Panc1 (cell line): ENCODE data around the gene RGMA. TPM values are rescaled to one million over a fixed set of nuclear protein-coding genes. Genes with fewer than 3 reads are reported as not detected.
"Not testable (repeated sequence)": the region's sequence is repeated elsewhere in the genome, so short reads cannot be mapped to it uniquely, and the experiment has no call there.

Source experiments
- ATAC-seq: fragments of 200-7000 bp; cut with Tn5 transposase; 2 replicates; pipeline ENCODE4 v1.9.1; 2020; ENCODE audit warnings: mild to moderate bottlenecking, moderate library complexity
- BruUV-seq: library from RNA; stranded (reverse); fragments of 400-500 nt; replicated peaks from 2 replicates; lab custom pipeline; 2021; lab: Mats Ljungman, UMichigan
- CTCF ChIA-PET: fragments of 300-600 bp; sonication (Branson Sonifier 250); formaldehyde crosslinking; loops from one replicate; lab custom pipeline; 2022; ENCODE audit warnings: antibody characterized with exemption; lab: Charles Lee
- POLR2A ChIA-PET: fragments of 300-600 bp; sonication (Branson Sonifier 250); formaldehyde crosslinking; loops from one replicate; lab custom pipeline; 2022; ENCODE audit warnings: antibody characterized with exemption; lab: Charles Lee
- DNase-seq: peaks from one replicate; pipeline ENCODE4 v3.0.0-alpha.2; 2010; ENCODE audit warnings: low read depth, low spot score
- H3K27ac ChIP-seq: 2 replicates; pipeline ENCODE4 v1.5.1; 2011; ENCODE audit warnings: mild to moderate bottlenecking, low read length, inconsistent platforms
- H3K27me3 ChIP-seq: fragments of 200-500 bp; sonication (Bioruptor generic); 2 replicates; pipeline ENCODE4 v1.6.0; 2014; ENCODE audit warnings: low read length, inconsistent platforms; ENCODE audit not compliant: control insufficient read depth, insufficient read depth
- H3K36me3 ChIP-seq: fragments of 200-500 bp; sonication (Bioruptor generic); 2 replicates; pipeline ENCODE4 v1.5.1; 2014; ENCODE audit warnings: inconsistent platforms, mild to moderate bottlenecking, low read length, moderate library complexity; ENCODE audit not compliant: control insufficient read depth, insufficient read depth
- H3K4me1 ChIP-seq: 2 replicates; pipeline ENCODE4 v1.5.1; 2011; ENCODE audit warnings: inconsistent platforms, mild to moderate bottlenecking, low read length, moderate library complexity; ENCODE audit not compliant: control insufficient read depth, insufficient read depth
- H3K4me3 ChIP-seq, 2 experiments: 2 replicates each; pipeline ENCODE4 v1.5.1; 2011 to 2012; ENCODE audit warnings: low read depth in 2 of 2, low read length in 2 of 2, mild to moderate bottlenecking in 2 of 2, inconsistent platforms in 1 of 2, moderate library complexity in 1 of 2
- H3K9me3 ChIP-seq: fragments of 200-500 bp; sonication (Bioruptor generic); 2 replicates; pipeline ENCODE4 v1.5.1; 2014; ENCODE audit warnings: low read depth, mild to moderate bottlenecking, inconsistent platforms, low read length, moderate library complexity; ENCODE audit not compliant: control insufficient read depth, insufficient read depth
- POLR2AphosphoS5 ChIP-seq: IDR thresholded peaks from 2 replicates; pipeline ENCODE4 v1.6.1; 2012; ENCODE audit warnings: mild to moderate bottlenecking, low read depth, low read length, moderate library complexity
- REST ChIP-seq, 2 experiments: IDR thresholded peaks; 2 replicates each; pipeline ENCODE4 v1.6.1; 2011 to 2012; ENCODE audit warnings: low read depth in 2 of 2, control low read depth in 1 of 2, low read length in 1 of 2, mild to moderate bottlenecking in 1 of 2, moderate library complexity in 1 of 2; ENCODE audit not compliant: insufficient read depth in 1 of 2
- SIN3A ChIP-seq: IDR thresholded peaks from 2 replicates; pipeline ENCODE4 v1.6.1; 2012; ENCODE audit warnings: low read depth, mild to moderate bottlenecking, low read length, moderate library complexity, borderline replicate concordance; ENCODE audit not compliant: insufficient read depth
- TCF7L2 ChIP-seq: IDR thresholded peaks from 2 replicates; pipeline ENCODE4 v1.6.1; 2011; ENCODE audit warnings: mild to moderate bottlenecking, low read depth, low read length, inconsistent platforms
- in situ Hi-C: cut with HindIII; loops from 2 replicates; pipeline ENCODE4 v1.10.0; 2016; ENCODE audit warnings: low sequenced_read_pairs, low pct_unique_long_range_greater_than_20kb
- intact Hi-C: fragments of 100-400 bp; cut with micrococcal nuclease; formaldehyde crosslinking; loops from one replicate; pipeline ENCODE4 v1.10.0; 2022; ENCODE audit not compliant: unreplicated experiment
- total RNA-seq: library from RNA; stranded (reverse); gene quantifications from one replicate; pipeline ENCODE4 v1.2.1, GENCODE V29; 2021; ENCODE audit not compliant: unreplicated experiment
- TF ChIP-seq, protein P1 (sequence below): fragments of 450-650 bp; IDR thresholded peaks from 2 replicates; pipeline ENCODE4 v1.5.1; 2017; ENCODE audit warnings: mild to moderate bottlenecking

Gene RGMA
- total RNA-seq, 1 experiment from 2014 or later, result 0.62 TPM

GRCh38 chr15:93040288-93041158 lies 48.5 kb downstream of the RGMA start:
- BruUV-seq, result no TSS peak
- CTCF ChIA-PET, result interaction anchor here (0.6 kb wide), 1 partner anchor 460 kb away, joined by 8 read pairs; no protein-coding TSS in a partner anchor

GRCh38 chr15:93039562-93040287 lies 49.3 kb downstream of the RGMA start:
- H3K4me1 ChIP-seq, in situ Hi-C loops, CTCF ChIA-PET, POLR2A ChIA-PET, H3K27ac ChIP-seq, H3K4me3 ChIP-seq, DNase-seq, H3K9me3 ChIP-seq, BruUV-seq, H3K36me3 ChIP-seq, ATAC-seq, H3K27me3 ChIP-seq: not testable (repeated sequence)
- intact Hi-C loops, result loop anchor here (10.0 kb wide), 2 partner anchors 945 to 1285 kb away; no protein-coding TSS in a partner anchor

More at GRCh38 chr15:93040288-93041158, 48.5 kb downstream of the RGMA start:
- no peak for ATAC-seq
- POLR2A ChIA-PET, result no interaction called here
- Histone ChIP-seq H3K27ac (no peak overlapping the region), H3K4me1 (no peaks in the 10 kb centered on the region; the same call in 1 of the 2 replicates), H3K9me3 (no peaks in the 10 kb centered on the region), H3K36me3 (no peaks in the 10 kb centered on the region), H3K27me3 (no peaks in the 10 kb centered on the region), H3K4me3 (no peak overlapping the region)
- DNase-seq, result no peak
- intact Hi-C loops (no loop called here), in situ Hi-C loops (no loop called here)
- TF ChIP-seq POLR2AphosphoS5 (no peak), REST (IDR thresholded peaks at IDR 0.05; ENCODE audit: insufficient read depth in 1 of 2, low read depth in 2 of 2, low read length in 1 of 2) (no peak), TCF7L2 (no peak), SIN3A (no peak)
- TF ChIP-seq, protein P1, sequence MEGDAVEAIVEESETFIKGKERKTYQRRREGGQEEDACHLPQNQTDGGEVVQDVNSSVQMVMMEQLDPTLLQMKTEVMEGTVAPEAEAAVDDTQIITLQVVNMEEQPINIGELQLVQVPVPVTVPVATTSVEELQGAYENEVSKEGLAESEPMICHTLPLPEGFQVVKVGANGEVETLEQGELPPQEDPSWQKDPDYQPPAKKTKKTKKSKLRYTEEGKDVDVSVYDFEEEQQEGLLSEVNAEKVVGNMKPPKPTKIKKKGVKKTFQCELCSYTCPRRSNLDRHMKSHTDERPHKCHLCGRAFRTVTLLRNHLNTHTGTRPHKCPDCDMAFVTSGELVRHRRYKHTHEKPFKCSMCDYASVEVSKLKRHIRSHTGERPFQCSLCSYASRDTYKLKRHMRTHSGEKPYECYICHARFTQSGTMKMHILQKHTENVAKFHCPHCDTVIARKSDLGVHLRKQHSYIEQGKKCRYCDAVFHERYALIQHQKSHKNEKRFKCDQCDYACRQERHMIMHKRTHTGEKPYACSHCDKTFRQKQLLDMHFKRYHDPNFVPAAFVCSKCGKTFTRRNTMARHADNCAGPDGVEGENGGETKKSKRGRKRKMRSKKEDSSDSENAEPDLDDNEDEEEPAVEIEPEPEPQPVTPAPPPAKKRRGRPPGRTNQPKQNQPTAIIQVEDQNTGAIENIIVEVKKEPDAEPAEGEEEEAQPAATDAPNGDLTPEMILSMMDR, result no peak
